ENCODE data around the gene MUCL3. TPM values are rescaled to one million over a fixed set of nuclear protein-coding genes. Genes with fewer than 3 reads are reported as not detected.
"Not testable (repeated sequence)": the region's sequence is repeated elsewhere in the genome, so short reads cannot be mapped to it uniquely, and the experiment has no call there.

The MUCL3 gene
- total RNA-seq, 4 donors from 2014 or later = 0.04 TPM; not detected in 3

- Histone ChIP-seq H3K36me3 (peaks cover 0 to 54% of the 10 kb centered on the region in 2 donors), H3K4me1 (no peaks in the 10 kb centered on the region), H3K27ac (no peak overlapping the region), H3K4me3 (no peak overlapping the region), H3K27me3 (no peaks in the 10 kb centered on the region), H3K9me3 (peaks cover 0 to 10% (median 0%) of the 10 kb centered on the region in 3 donors)
- TF ChIP-seq, protein P1, sequence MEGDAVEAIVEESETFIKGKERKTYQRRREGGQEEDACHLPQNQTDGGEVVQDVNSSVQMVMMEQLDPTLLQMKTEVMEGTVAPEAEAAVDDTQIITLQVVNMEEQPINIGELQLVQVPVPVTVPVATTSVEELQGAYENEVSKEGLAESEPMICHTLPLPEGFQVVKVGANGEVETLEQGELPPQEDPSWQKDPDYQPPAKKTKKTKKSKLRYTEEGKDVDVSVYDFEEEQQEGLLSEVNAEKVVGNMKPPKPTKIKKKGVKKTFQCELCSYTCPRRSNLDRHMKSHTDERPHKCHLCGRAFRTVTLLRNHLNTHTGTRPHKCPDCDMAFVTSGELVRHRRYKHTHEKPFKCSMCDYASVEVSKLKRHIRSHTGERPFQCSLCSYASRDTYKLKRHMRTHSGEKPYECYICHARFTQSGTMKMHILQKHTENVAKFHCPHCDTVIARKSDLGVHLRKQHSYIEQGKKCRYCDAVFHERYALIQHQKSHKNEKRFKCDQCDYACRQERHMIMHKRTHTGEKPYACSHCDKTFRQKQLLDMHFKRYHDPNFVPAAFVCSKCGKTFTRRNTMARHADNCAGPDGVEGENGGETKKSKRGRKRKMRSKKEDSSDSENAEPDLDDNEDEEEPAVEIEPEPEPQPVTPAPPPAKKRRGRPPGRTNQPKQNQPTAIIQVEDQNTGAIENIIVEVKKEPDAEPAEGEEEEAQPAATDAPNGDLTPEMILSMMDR (IDR thresholded peaks at IDR 0.05) = no peak
- TF ChIP-seq POLR2AphosphoS5 (IDR thresholded peaks at IDR 0.05) (peak; percentile 39), EP300 (IDR thresholded peaks at IDR 0.05) (no peak), POLR2A (IDR thresholded peaks at IDR 0.05) (no peak)
- WGBS, 2 donors (ENCODE audit: low coverage in 1 of 2) = 75 to 100% methylated on average over 2 to 4 of the region's 4 CpGs
- peak; percentile 61 for ATAC-seq
Measured at GRCh38 chr6:30926644-30927043, 14.1 kb upstream of the MUCL3 start.

GRCh38 chr6:30927080-30927479 lies 13.7 kb upstream of the MUCL3 start:
- H3K36me3 ChIP-seq = peaks cover 0 to 49% of the 10 kb centered on the region in 2 donors
- H3K27ac ChIP-seq, H3K4me1 ChIP-seq, ATAC-seq, H3K27me3 ChIP-seq, H3K9me3 ChIP-seq, H3K4me3 ChIP-seq: not testable (repeated sequence)
- WGBS, 2 donors (ENCODE audit: low coverage in 1 of 2) = 85 to 91% methylated on average over 3 of the region's 3 CpGs

DNA sequence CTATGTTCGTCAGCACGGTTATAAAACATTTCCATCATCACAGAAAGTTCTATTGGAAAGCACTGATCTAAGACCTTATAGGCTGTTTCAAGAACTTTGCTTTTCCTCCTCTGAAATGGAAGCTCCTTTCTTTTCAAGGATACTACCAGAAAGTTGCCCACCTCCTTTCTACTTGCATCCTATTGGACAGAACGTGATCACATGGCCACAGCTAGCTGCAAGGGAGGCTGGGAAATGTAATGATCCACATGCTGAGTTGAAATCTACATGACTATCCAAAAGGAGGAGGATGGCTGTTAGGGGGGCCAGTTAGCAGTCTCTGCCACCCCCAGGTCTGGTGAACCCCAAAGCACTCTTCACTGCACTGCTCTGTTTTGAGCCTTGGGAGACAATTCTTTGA lies 12.1 kb upstream of the MUCL3 start:
- peaks cover 0 to 33% of the 10 kb centered on the region in 2 donors for H3K36me3 ChIP-seq
- WGBS, 2 donors (ENCODE audit: low coverage in 1 of 2) = 92 to 95% methylated on average over 2 to 3 of the region's 3 CpGs

DNA sequence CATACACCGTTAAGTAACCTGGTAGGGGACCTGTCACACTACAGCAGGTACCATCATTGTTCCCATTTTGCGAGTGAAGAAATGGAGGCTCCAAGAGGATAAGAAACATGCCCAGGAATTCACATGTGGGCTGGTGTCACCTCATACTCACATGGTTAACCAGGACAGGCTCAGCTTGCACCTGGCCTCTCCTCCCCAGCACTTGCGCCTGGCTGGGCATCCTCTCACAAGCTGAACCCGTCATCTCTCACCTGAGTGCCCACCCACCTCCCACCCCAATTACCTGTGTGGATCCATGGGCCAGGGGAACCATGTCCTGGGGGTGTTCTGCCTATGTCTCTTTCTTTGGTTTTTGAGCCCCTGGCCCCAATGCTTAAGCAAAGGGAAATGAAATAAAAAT lies 10.3 kb upstream of the MUCL3 start:
- H3K4me3 ChIP-seq = no peak overlapping the region
- WGBS, 2 donors (ENCODE audit: low coverage in 1 of 2) = 92 to 100% methylated on average over 1 to 3 of the region's 4 CpGs
- ATAC-seq = no peak
- no peak overlapping the region for H3K27ac ChIP-seq
- H3K36me3 ChIP-seq = peaks cover 0 to 15% of the 10 kb centered on the region in 2 donors
- no peaks in the 10 kb centered on the region for H3K27me3 ChIP-seq
- no peaks in the 10 kb centered on the region for H3K4me1 ChIP-seq
- no peak for TF ChIP-seq POLR2A (IDR thresholded peaks at IDR 0.05)
- TF ChIP-seq, protein P1 (IDR thresholded peaks at IDR 0.05) = no peak
- peaks cover 0 to 10% (median 0%) of the 10 kb centered on the region in 3 donors for H3K9me3 ChIP-seq

More for the DNA sequence above, 12.1 kb upstream of the MUCL3 start:
- no peak overlapping the region for H3K27ac ChIP-seq
- TF ChIP-seq EP300 (IDR thresholded peaks at IDR 0.05) (no peak), POLR2AphosphoS5 (IDR thresholded peaks at IDR 0.05) (no peak), POLR2A (IDR thresholded peaks at IDR 0.05) (no peak)
- TF ChIP-seq, protein P1 (IDR thresholded peaks at IDR 0.05) = no peak
- H3K9me3 ChIP-seq = peaks cover 0 to 10% (median 0%) of the 10 kb centered on the region in 3 donors
- H3K4me1 ChIP-seq = no peaks in the 10 kb centered on the region
- ATAC-seq = no peak
- no peak overlapping the region for H3K4me3 ChIP-seq
- no peaks in the 10 kb centered on the region for H3K27me3 ChIP-seq

- H3K4me1 ChIP-seq = no peaks in the 10 kb centered on the region
- H3K9me3 ChIP-seq = peaks cover 0 to 10% (median 0%) of the 10 kb centered on the region in 3 donors
- H3K4me3 ChIP-seq = no peak overlapping the region
- H3K27me3 ChIP-seq = peaks cover 3% of the 10 kb centered on the region
- ATAC-seq = no peak
- no peak overlapping the region for H3K27ac ChIP-seq
- WGBS, 2 donors (ENCODE audit: low coverage in 1 of 2) = 38 to 51% methylated on average over 5 of the region's 8 CpGs
- H3K36me3 ChIP-seq = peaks cover 0 to 8% of the 10 kb centered on the region in 2 donors
- TF ChIP-seq EP300 (IDR thresholded peaks at IDR 0.05) (no peak), POLR2AphosphoS5 (IDR thresholded peaks at IDR 0.05) (no peak), POLR2A (IDR thresholded peaks at IDR 0.05) (no peak)
- TF ChIP-seq, protein P1 (IDR thresholded peaks at IDR 0.05) = no peak
Measured at GRCh38 chr6:30931272-30931671, 9.5 kb upstream of the MUCL3 start.

All from gastroesophageal sphincter (tissue), 4 donors.